H9 (cell line): Measurements from ENCODE around the gene NEUROD2. TPM values are rescaled to one million over a fixed set of nuclear protein-coding genes. Genes with fewer than 3 reads are reported as not detected.

Experiments
- DNase-seq: peaks from one replicate; pipeline ENCODE4 v3.0.0-alpha.2; 2017
- H2AFZ ChIP-seq: one replicate; pipeline ENCODE4 v1.6.1; 2013; ENCODE audit warnings: mild to moderate bottlenecking, low read length, control low read depth, moderate library complexity
- H2AK5ac ChIP-seq: 2 replicates; pipeline ENCODE4 v1.6.1; 2013; ENCODE audit warnings: low read length, control low read depth, mixed read lengths; ENCODE audit not compliant: insufficient read length
- H2BK120ac ChIP-seq: one replicate; pipeline ENCODE4 v1.6.1; 2013; ENCODE audit warnings: low read depth, mild to moderate bottlenecking, low read length, control low read depth, inconsistent platforms; ENCODE audit not compliant: poor library complexity, severe bottlenecking
- H2BK12ac ChIP-seq: 2 replicates; pipeline ENCODE4 v1.6.1; 2013; ENCODE audit warnings: low read length, control low read depth, mixed read lengths, low read depth; ENCODE audit not compliant: insufficient read length
- H2BK15ac ChIP-seq: 2 replicates; pipeline ENCODE4 v1.6.1; 2013; ENCODE audit warnings: low read depth, low read length, control low read depth
- H2BK20ac ChIP-seq: one replicate; pipeline ENCODE4 v1.6.1; 2013; ENCODE audit warnings: low read depth, mild to moderate bottlenecking, low read length, control low read depth, inconsistent platforms; ENCODE audit not compliant: poor library complexity, severe bottlenecking
- H2BK5ac ChIP-seq: 2 replicates; pipeline ENCODE4 v1.6.1; 2013; ENCODE audit warnings: low read length, control low read depth, mixed read lengths; ENCODE audit not compliant: insufficient read length
- H3K14ac ChIP-seq: 2 replicates; pipeline ENCODE4 v1.6.1; 2013; ENCODE audit warnings: low read length, control low read depth; ENCODE audit not compliant: insufficient read depth
- H3K18ac ChIP-seq: 2 replicates; pipeline ENCODE4 v1.6.1; 2013; ENCODE audit warnings: low read depth, mild to moderate bottlenecking, mixed read lengths, low read length, control low read depth; ENCODE audit not compliant: insufficient read length
- H3K23ac ChIP-seq: 2 replicates; pipeline ENCODE4 v1.6.1; 2013; ENCODE audit warnings: low read length, control low read depth, mixed read lengths, low read depth; ENCODE audit not compliant: insufficient read length
- H3K23me2 ChIP-seq: 2 replicates; pipeline ENCODE4 v1.6.1; 2013; ENCODE audit warnings: low read depth, mild to moderate bottlenecking, mixed read lengths, low read length, control low read depth; ENCODE audit not compliant: insufficient read length, poor library complexity, severe bottlenecking
- H3K27ac ChIP-seq: 2 replicates; pipeline ENCODE4 v1.5.1; 2013; ENCODE audit warnings: low read length, control low read depth, mixed read lengths, low read depth; ENCODE audit not compliant: insufficient read length
- H3K27me3 ChIP-seq: 2 replicates; pipeline ENCODE4 v1.6.1; 2013; ENCODE audit warnings: low read length, control low read depth, inconsistent platforms; ENCODE audit not compliant: insufficient read depth
- H3K4ac ChIP-seq: 2 replicates; pipeline ENCODE4 v1.6.1; 2013; ENCODE audit warnings: low read depth, mild to moderate bottlenecking, control low read depth, inconsistent platforms, low read length, moderate library complexity
- H3K4me1 ChIP-seq: 2 replicates; pipeline ENCODE4 v1.6.1; 2013; ENCODE audit warnings: low read length, control low read depth, inconsistent platforms; ENCODE audit not compliant: insufficient read depth
- H3K4me2 ChIP-seq: 2 replicates; pipeline ENCODE4 v1.6.1; 2013; ENCODE audit warnings: low read length, control low read depth, mixed read lengths; ENCODE audit not compliant: insufficient read length, insufficient read depth
- H3K56ac ChIP-seq: 2 replicates; pipeline ENCODE4 v1.6.1; 2013; ENCODE audit warnings: low read depth, mild to moderate bottlenecking, mixed read lengths, low read length, control low read depth; ENCODE audit not compliant: insufficient read length
- H3K79me1 ChIP-seq: 2 replicates; pipeline ENCODE4 v1.6.1; 2013; ENCODE audit warnings: low read depth, mild to moderate bottlenecking, moderate library complexity, low read length, control low read depth, inconsistent platforms; ENCODE audit not compliant: insufficient read depth, poor library complexity, severe bottlenecking
- H3K79me2 ChIP-seq: 2 replicates; pipeline ENCODE4 v1.6.1; 2013; ENCODE audit warnings: low read length, control low read depth, inconsistent platforms; ENCODE audit not compliant: insufficient read depth
- H3K9ac ChIP-seq: 2 replicates; pipeline ENCODE4 v1.6.1; 2013; ENCODE audit warnings: low read length, control low read depth, mixed read lengths; ENCODE audit not compliant: insufficient read length; ENCODE audit errors: extremely low read depth
- H3K9me3 ChIP-seq: one replicate; pipeline ENCODE4 v1.6.1; 2013; ENCODE audit warnings: low read depth, low read length, inconsistent platforms; ENCODE audit not compliant: control insufficient read depth
- H3T11ph ChIP-seq: one replicate; pipeline ENCODE4 v1.6.1; 2013; ENCODE audit warnings: mild to moderate bottlenecking, low read length, control low read depth, inconsistent platforms
- H4K20me1 ChIP-seq: one replicate; pipeline ENCODE4 v1.6.1; 2013; ENCODE audit not compliant: control insufficient read depth, insufficient read length, insufficient read depth
- H4K5ac ChIP-seq: 2 replicates; pipeline ENCODE4 v1.6.1; 2013; ENCODE audit warnings: low read depth, mild to moderate bottlenecking, mixed read lengths, low read length, control low read depth; ENCODE audit not compliant: insufficient read length
- H4K8ac ChIP-seq: replicated peaks from 2 replicates; pipeline ENCODE4 v1.6.1; 2013; ENCODE audit warnings: low read length, control low read depth, mixed read lengths, low read depth; ENCODE audit not compliant: insufficient read length
- H4K91ac ChIP-seq: 2 replicates; pipeline ENCODE4 v1.6.1; 2013; ENCODE audit warnings: low read depth, mild to moderate bottlenecking, moderate library complexity, mixed read lengths, low read length, control low read depth; ENCODE audit not compliant: insufficient read length
- H3K27ac Mint-ChIP-seq, 3 experiments: 2 replicates in 2 of 3; 3 replicates in 1 of 3; pipeline ENCODE4 v1.8.0; 2020 to 2021; ENCODE audit warnings: mixed read lengths in 3 of 3, mild to moderate bottlenecking in 1 of 3, moderate library complexity in 1 of 3
- H3K27me3 Mint-ChIP-seq: 2 replicates; pipeline ENCODE4 v1.8.0; 2021; ENCODE audit warnings: low read depth, mild to moderate bottlenecking, moderate library complexity, mixed read lengths
- H3K36me3 Mint-ChIP-seq, 3 experiments: 2 replicates in 2 of 3; 3 replicates in 1 of 3; pipeline ENCODE4 v1.8.0; 2020 to 2021; ENCODE audit warnings: low read depth in 3 of 3, mixed read lengths in 3 of 3; ENCODE audit not compliant: insufficient read depth in 1 of 3
- H3K4me1 Mint-ChIP-seq, 2 experiments: 2 replicates each; pipeline ENCODE4 v1.8.0; 2020; ENCODE audit warnings: mixed read lengths in 2 of 2
- H3K4me3 Mint-ChIP-seq, 2 experiments: 2 replicates in 1 of 2; 3 replicates in 1 of 2; pipeline ENCODE4 v1.8.0; 2020 to 2021; ENCODE audit warnings: mild to moderate bottlenecking in 2 of 2, mixed read lengths in 2 of 2, moderate library complexity in 1 of 2
- H3K9me3 Mint-ChIP-seq, 2 experiments: 2 replicates in 1 of 2; 3 replicates in 1 of 2; pipeline ENCODE4 v1.8.0; 2020; ENCODE audit warnings: mild to moderate bottlenecking in 2 of 2, mixed read lengths in 2 of 2, moderate library complexity in 1 of 2
- CTCF ChIP-seq: fragments of 200-600 bp; sonication (generic); conservative IDR thresholded peaks from 3 replicates; pipeline ENCODE4 v1.8.0; 2021; ENCODE audit warnings: antibody characterized with exemption, mild to moderate bottlenecking
- WGBS: extraction: QIAGEN DNeasy Blood & Tissue Kit; methylation state at CpG from one replicate; pipeline ENCODE4 v1.1.7; 2013; ENCODE audit warnings: missing lambda C conversion rate, low lambda C conversion rate, mixed read lengths; ENCODE audit not compliant: insufficient read length; ENCODE audit errors: extremely low coverage; 5-methylcytosine and 5-hydroxymethylcytosine counted together
- total RNA-seq: library from RNA; stranded (reverse); gene quantifications from 2 replicates; pipeline ENCODE4 v1.2.1, GENCODE V29; 2021

Gene NEUROD2
- total RNA-seq, 1 experiment from 2014 or later: not detected

- H2BK5ac ChIP-seq: no peak overlapping the region
- no peak overlapping the region for H2BK20ac ChIP-seq
- H2BK15ac ChIP-seq: no peak overlapping the region
- no peak for DNase-seq
- peaks cover 51 to 56% of the 10 kb centered on the region in 2 experiments for H3K4me1 Mint-ChIP-seq
- H3K4me2 ChIP-seq: no peak overlapping the region
- H3K14ac ChIP-seq: no peak overlapping the region
- no peak overlapping the region for H4K91ac ChIP-seq
- no peak overlapping the region for H3K4me3 Mint-ChIP-seq
- no peak overlapping the region for H2AFZ ChIP-seq
- H2AK5ac ChIP-seq: no peak overlapping the region
- H4K20me1 ChIP-seq: no peaks in the 10 kb centered on the region
- H4K5ac ChIP-seq: no peak overlapping the region
- no peak overlapping the region for H3K23ac ChIP-seq
- no peaks in the 10 kb centered on the region; the same call in 1 of the 2 replicates for H3K27me3 Mint-ChIP-seq
- H3K23me2 ChIP-seq: peaks cover 3% of the 10 kb centered on the region
- WGBS: no CpG with 5 or more reads among the region's 4 CpGs
- H3T11ph ChIP-seq: no peak overlapping the region
- peaks cover 0 to 5% (median 0%) of the 10 kb centered on the region in 3 experiments; a peak in 4 of 7 replicates for H3K36me3 Mint-ChIP-seq
- H3K9me3 ChIP-seq: no peaks in the 10 kb centered on the region
- no peaks in the 10 kb centered on the region for H3K79me1 ChIP-seq
- H3K56ac ChIP-seq: no peak overlapping the region
- H3K18ac ChIP-seq: no peak overlapping the region
- H3K79me2 ChIP-seq: no peaks in the 10 kb centered on the region; the same call in 1 of the 2 replicates
- no peak overlapping the region for H2BK120ac ChIP-seq
- no peak for TF ChIP-seq CTCF
- no peak overlapping the region for H3K9ac ChIP-seq
- H3K4ac ChIP-seq: no peak overlapping the region
- H3K4me1 ChIP-seq: no peaks in the 10 kb centered on the region; the same call in 1 of the 2 replicates
- no peaks in the 10 kb centered on the region for H3K27me3 ChIP-seq
- no peak overlapping the region for H3K27ac ChIP-seq
- no peak overlapping the region; a peak in 1 of 7 replicates for H3K27ac Mint-ChIP-seq
- no peak overlapping the region for H2BK12ac ChIP-seq
- no peak overlapping the region for H4K8ac ChIP-seq
- no peaks in the 10 kb centered on the region for H3K9me3 Mint-ChIP-seq
Measured at GRCh38 chr17:39643271-39643670, 35.6 kb upstream of the NEUROD2 start.
